NCI-H2227 (cell line): ENCODE data around the gene NDST1.

Source experiments
- DNase-seq: peaks from one replicate; lab custom pipeline; 2025; ENCODE audit not compliant: unreplicated experiment; lab: John Stamatoyannopoulos, UW

The NDST1 gene

GRCh38 chr5:150488519-150489359 is 19.2 kb upstream of the NDST1 start:
- DNase-seq = no peak

- DNase-seq = no peak
These were observed 18.3 kb upstream of the NDST1 start for GRCh38 chr5:150489360-150490295.

- DNase-seq = no peak
These were observed 17.6 kb upstream of the NDST1 start for GRCh38 chr5:150490296-150490669.

- DNase-seq = no peak
These were observed 17.2 kb upstream of the NDST1 start for GRCh38 chr5:150490754-150491153.

- no peak for DNase-seq
These were observed 16.1 kb upstream of the NDST1 start for GRCh38 chr5:150491876-150492275.

- DNase-seq = no peak
These were observed 15.3 kb upstream of the NDST1 start for GRCh38 chr5:150492621-150493020.

GRCh38 chr5:150496098-150496497 is 11.8 kb upstream of the NDST1 start:
- DNase-seq = no peak

- DNase-seq = no peak
These were observed 11.4 kb upstream of the NDST1 start for GRCh38 chr5:150496534-150496933.

- DNase-seq = no peak
These were observed 10.5 kb upstream of the NDST1 start for GRCh38 chr5:150497274-150497988.

- no peak for DNase-seq
These were observed 10.0 kb upstream of the NDST1 start for GRCh38 chr5:150497989-150498317.

GRCh38 chr5:150498501-150498900 is 9.4 kb upstream of the NDST1 start:
- no peak for DNase-seq

GRCh38 chr5:150498971-150499370 is 9.0 kb upstream of the NDST1 start:
- DNase-seq = no peak

- DNase-seq = no peak
These were observed 8.4 kb upstream of the NDST1 start for GRCh38 chr5:150499437-150499956.

GRCh38 chr5:150500328-150500841 is 7.5 kb upstream of the NDST1 start:
- no peak for DNase-seq

GRCh38 chr5:150500905-150501304 is 7.0 kb upstream of the NDST1 start:
- no peak for DNase-seq

- no peak for DNase-seq
These were observed 5.8 kb upstream of the NDST1 start for GRCh38 chr5:150502106-150502505.

GRCh38 chr5:150502847-150503246 is 5.1 kb upstream of the NDST1 start:
- DNase-seq = no peak

GRCh38 chr5:150503386-150503785 is 4.5 kb upstream of the NDST1 start:
- no peak for DNase-seq

- DNase-seq = peak; percentile 3
These were observed 3.8 kb upstream of the NDST1 start for GRCh38 chr5:150503977-150504620.

- no peak for DNase-seq
These were observed 2.9 kb upstream of the NDST1 start for GRCh38 chr5:150505041-150505511.
